ENCODE results near the gene CDK1. TPM values are rescaled to one million over a fixed set of nuclear protein-coding genes. Genes with fewer than 3 reads are reported as not detected.

The CDK1 gene
- total RNA-seq, 1 experiment from 2014 or later: 78.9 TPM

DNA sequence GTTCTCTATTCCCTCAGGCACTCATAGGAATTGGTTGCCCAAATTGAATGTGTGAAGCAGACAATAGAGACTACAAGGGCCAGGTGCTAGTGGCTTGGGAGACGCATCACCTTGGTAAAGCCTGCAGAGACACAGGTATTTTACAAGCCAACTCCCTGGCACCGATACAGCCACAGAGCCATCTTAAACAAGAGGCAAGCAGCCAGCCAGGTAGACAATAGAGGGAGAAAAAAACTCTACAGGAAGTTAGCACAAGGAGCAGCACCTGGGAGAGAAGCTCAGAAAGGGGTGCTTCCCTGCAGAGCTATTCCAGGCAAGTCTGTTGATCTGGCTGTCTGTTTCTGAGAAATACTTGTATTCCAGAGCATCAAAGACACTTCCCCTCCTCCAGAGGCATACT is 43.0 kb upstream of the CDK1 start:
- DNase-seq: peak; percentile 52
- Histone ChIP-seq H2BK20ac (ENCODE audit: low read depth, low read length, poor library complexity, severe bottlenecking) (no peak overlapping the region), H4K5ac (ENCODE audit: insufficient read length, low read depth, low read length) (no peak overlapping the region), H3K27ac (ENCODE audit: insufficient read length, low read depth, low read length) (no peak overlapping the region), H3K23me2 (ENCODE audit: insufficient read length, low read depth, low read length, poor library complexity, severe bottlenecking) (peaks cover 12% of the 10 kb centered on the region), H4K20me1 (ENCODE audit: control insufficient read depth, insufficient read depth, insufficient read length) (no peaks in the 10 kb centered on the region), H3K4me1 (ENCODE audit: insufficient read depth, low read length) (peaks cover 3% of the 10 kb centered on the region; the same call in 1 of the 2 replicates), H3K14ac (ENCODE audit: insufficient read depth, low read length) (no peak overlapping the region), H2AFZ (ENCODE audit: low read length) (no peak overlapping the region), H4K91ac (ENCODE audit: insufficient read length, low read depth, low read length) (no peak overlapping the region), H3K18ac (ENCODE audit: insufficient read length, low read depth, low read length) (no peak overlapping the region), H4K8ac (replicated peaks; ENCODE audit: insufficient read length, low read depth, low read length) (no peak overlapping the region), H2AK5ac (ENCODE audit: insufficient read length, low read length) (no peak overlapping the region), H3K23ac (ENCODE audit: insufficient read length, low read depth, low read length) (no peak overlapping the region), H3K9ac (ENCODE audit: extremely low read depth, insufficient read length, low read length) (no peak overlapping the region), H3K79me1 (ENCODE audit: insufficient read depth, low read depth, low read length, poor library complexity, severe bottlenecking) (no peaks in the 10 kb centered on the region), H3K9me3 (ENCODE audit: control insufficient read depth, low read depth, low read length) (no peaks in the 10 kb centered on the region), H2BK12ac (ENCODE audit: insufficient read length, low read depth, low read length) (no peak overlapping the region), H3K4me2 (ENCODE audit: insufficient read depth, insufficient read length, low read length) (no peak overlapping the region), H2BK120ac (ENCODE audit: low read depth, low read length, poor library complexity, severe bottlenecking) (no peak overlapping the region), H2BK5ac (ENCODE audit: insufficient read length, low read length) (no peak overlapping the region), H3T11ph (ENCODE audit: low read length) (no peak overlapping the region), H3K4ac (ENCODE audit: low read depth, low read length) (no peak overlapping the region), H3K79me2 (ENCODE audit: insufficient read depth, low read length) (no peaks in the 10 kb centered on the region; the same call in 1 of the 2 replicates), H2BK15ac (ENCODE audit: low read depth, low read length) (no peak overlapping the region), H3K56ac (ENCODE audit: insufficient read length, low read depth, low read length) (no peak overlapping the region), H3K27me3 (ENCODE audit: insufficient read depth, low read length) (no peaks in the 10 kb centered on the region)
- Mint-ChIP-seq H3K9me3 (no peaks in the 10 kb centered on the region), H3K36me3 (ENCODE audit: insufficient read depth in 1 of 3, low read depth in 3 of 3) (no peaks in the 10 kb centered on the region), H3K27me3 (ENCODE audit: low read depth) (no peaks in the 10 kb centered on the region), H3K4me1 (peaks cover 20 to 22% of the 10 kb centered on the region in 2 experiments), H3K27ac (no peak overlapping the region), H3K4me3 (no peak overlapping the region)
- TF ChIP-seq, protein P1, sequence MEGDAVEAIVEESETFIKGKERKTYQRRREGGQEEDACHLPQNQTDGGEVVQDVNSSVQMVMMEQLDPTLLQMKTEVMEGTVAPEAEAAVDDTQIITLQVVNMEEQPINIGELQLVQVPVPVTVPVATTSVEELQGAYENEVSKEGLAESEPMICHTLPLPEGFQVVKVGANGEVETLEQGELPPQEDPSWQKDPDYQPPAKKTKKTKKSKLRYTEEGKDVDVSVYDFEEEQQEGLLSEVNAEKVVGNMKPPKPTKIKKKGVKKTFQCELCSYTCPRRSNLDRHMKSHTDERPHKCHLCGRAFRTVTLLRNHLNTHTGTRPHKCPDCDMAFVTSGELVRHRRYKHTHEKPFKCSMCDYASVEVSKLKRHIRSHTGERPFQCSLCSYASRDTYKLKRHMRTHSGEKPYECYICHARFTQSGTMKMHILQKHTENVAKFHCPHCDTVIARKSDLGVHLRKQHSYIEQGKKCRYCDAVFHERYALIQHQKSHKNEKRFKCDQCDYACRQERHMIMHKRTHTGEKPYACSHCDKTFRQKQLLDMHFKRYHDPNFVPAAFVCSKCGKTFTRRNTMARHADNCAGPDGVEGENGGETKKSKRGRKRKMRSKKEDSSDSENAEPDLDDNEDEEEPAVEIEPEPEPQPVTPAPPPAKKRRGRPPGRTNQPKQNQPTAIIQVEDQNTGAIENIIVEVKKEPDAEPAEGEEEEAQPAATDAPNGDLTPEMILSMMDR (conservative IDR thresholded peaks at IDR 0.05): no peak
- no CpG with 5 or more reads among the region's 2 CpGs for WGBS (ENCODE audit: extremely low coverage, insufficient read length, low lambda C conversion rate)
